Measurements from ENCODE around the gene DICER1. TPM values are rescaled to one million over a fixed set of nuclear protein-coding genes. Genes with fewer than 3 reads are reported as not detected.
"Not testable (repeated sequence)": the region's sequence is repeated elsewhere in the genome, so short reads cannot be mapped to it uniquely, and the experiment has no call there.

DICER1 gene
- total RNA-seq, 1 experiment from 2014 or later = 62.0 TPM

DNA sequence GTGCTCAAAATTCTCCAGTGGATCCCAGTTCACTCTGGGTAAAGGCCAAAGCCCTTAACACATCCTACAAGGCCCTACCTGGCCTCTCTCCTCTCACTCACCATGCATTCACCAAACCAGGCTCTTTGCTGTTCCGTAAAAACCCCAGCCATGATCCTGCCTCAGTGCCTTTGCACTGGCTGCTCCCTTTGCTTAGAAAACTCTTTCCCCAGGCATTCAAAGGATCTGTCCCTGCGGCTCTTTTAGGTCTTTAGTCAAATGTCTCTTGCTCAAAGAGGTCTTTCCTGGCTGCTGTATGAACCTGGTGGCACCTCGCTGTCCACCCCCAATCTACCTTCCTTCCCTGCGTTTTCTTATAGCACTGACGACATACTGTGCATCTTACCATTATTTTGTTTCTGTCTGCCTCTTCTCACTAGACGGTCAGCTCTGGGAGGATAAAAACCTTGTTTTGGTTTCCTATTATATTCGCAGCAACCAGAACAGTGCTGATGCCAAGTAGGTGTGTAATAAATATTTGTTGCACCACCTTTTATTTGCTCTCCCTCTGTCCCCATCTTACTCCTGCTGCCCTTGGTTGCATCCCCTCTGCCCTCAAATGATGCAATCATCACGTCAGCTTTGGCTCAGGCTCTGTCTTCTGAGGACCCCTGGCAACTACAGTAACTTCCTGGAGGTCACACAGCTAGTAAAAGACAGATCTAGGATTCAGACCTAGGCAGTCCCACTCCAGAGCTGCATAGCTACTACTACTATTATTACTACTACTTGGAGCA lies 23.8 kb upstream of the DICER1 start:
- Mint-ChIP-seq H3K4me3 (no peak overlapping the region), H3K9me3 (0 out of 2 replicates have a peak, but pooled peaks cover 3% of the 10 kb centered on the region), H3K27me3 (ENCODE audit: low read depth) (no peaks in the 10 kb centered on the region), H3K4me1 (peaks cover 24% of the 10 kb centered on the region), H3K27ac (peak overlapping the region; percentile 66; the same call in 1 of the 2 replicates), H3K36me3 (peaks cover 4% of the 10 kb centered on the region)
- TF ChIP-seq NFYB (CRISPR knock-in tag; conservative IDR thresholded peaks at IDR 0.05; ENCODE audit: low read depth) (no peak), FOXK1 (CRISPR knock-in tag; IDR thresholded peaks at IDR 0.05) (no peak), ZNF232 (CRISPR knock-in tag; IDR thresholded peaks at IDR 0.05) (no peak), ETV6 (CRISPR knock-in tag; IDR thresholded peaks at IDR 0.05) (no peak), FOXJ3 (CRISPR knock-in tag; IDR thresholded peaks at IDR 0.05; ENCODE audit: borderline replicate concordance) (no peak), TCF7 (CRISPR knock-in tag; IDR thresholded peaks at IDR 0.05; ENCODE audit: low read depth) (no peak), SMAD4 (CRISPR knock-in tag; IDR thresholded peaks at IDR 0.05) (no peak)
- TF ChIP-seq, protein P1, sequence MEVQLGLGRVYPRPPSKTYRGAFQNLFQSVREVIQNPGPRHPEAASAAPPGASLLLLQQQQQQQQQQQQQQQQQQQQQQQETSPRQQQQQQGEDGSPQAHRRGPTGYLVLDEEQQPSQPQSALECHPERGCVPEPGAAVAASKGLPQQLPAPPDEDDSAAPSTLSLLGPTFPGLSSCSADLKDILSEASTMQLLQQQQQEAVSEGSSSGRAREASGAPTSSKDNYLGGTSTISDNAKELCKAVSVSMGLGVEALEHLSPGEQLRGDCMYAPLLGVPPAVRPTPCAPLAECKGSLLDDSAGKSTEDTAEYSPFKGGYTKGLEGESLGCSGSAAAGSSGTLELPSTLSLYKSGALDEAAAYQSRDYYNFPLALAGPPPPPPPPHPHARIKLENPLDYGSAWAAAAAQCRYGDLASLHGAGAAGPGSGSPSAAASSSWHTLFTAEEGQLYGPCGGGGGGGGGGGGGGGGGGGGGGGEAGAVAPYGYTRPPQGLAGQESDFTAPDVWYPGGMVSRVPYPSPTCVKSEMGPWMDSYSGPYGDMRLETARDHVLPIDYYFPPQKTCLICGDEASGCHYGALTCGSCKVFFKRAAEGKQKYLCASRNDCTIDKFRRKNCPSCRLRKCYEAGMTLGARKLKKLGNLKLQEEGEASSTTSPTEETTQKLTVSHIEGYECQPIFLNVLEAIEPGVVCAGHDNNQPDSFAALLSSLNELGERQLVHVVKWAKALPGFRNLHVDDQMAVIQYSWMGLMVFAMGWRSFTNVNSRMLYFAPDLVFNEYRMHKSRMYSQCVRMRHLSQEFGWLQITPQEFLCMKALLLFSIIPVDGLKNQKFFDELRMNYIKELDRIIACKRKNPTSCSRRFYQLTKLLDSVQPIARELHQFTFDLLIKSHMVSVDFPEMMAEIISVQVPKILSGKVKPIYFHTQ (CRISPR knock-in tag; IDR thresholded peaks at IDR 0.05) = no peak
- TF ChIP-seq, protein P2, sequence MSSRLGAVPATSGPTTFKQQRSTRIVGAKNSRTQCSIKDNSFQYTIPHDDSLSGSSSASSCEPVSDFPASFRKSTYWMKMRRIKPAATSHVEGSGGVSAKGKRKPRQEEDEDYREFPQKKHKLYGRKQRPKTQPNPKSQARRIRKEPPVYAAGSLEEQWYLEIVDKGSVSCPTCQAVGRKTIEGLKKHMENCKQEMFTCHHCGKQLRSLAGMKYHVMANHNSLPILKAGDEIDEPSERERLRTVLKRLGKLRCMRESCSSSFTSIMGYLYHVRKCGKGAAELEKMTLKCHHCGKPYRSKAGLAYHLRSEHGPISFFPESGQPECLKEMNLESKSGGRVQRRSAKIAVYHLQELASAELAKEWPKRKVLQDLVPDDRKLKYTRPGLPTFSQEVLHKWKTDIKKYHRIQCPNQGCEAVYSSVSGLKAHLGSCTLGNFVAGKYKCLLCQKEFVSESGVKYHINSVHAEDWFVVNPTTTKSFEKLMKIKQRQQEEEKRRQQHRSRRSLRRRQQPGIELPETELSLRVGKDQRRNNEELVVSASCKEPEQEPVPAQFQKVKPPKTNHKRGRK (CRISPR knock-in tag; IDR thresholded peaks at IDR 0.05; ENCODE audit: borderline replicate concordance) = no peak
- TF ChIP-seq, protein P3, sequence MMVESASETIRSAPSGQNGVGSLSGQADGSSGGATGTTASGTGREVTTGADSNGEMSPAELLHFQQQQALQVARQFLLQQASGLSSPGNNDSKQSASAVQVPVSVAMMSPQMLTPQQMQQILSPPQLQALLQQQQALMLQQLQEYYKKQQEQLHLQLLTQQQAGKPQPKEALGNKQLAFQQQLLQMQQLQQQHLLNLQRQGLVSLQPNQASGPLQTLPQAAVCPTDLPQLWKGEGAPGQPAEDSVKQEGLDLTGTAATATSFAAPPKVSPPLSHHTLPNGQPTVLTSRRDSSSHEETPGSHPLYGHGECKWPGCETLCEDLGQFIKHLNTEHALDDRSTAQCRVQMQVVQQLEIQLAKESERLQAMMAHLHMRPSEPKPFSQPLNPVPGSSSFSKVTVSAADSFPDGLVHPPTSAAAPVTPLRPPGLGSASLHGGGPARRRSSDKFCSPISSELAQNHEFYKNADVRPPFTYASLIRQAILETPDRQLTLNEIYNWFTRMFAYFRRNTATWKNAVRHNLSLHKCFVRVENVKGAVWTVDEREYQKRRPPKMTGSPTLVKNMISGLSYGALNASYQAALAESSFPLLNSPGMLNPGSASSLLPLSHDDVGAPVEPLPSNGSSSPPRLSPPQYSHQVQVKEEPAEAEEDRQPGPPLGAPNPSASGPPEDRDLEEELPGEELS (CRISPR knock-in tag; IDR thresholded peaks at IDR 0.05) = no peak
- DNase-seq (ENCODE audit: low spot score) = no peak
- ATAC-seq = no peak
- ChIA-PET POLR2A (no interaction called here), CTCF (interaction anchor here (1.7 kb wide), 1 partner anchor 180 kb away, joined by 5 read pairs; no protein-coding TSS in a partner anchor)

DNA sequence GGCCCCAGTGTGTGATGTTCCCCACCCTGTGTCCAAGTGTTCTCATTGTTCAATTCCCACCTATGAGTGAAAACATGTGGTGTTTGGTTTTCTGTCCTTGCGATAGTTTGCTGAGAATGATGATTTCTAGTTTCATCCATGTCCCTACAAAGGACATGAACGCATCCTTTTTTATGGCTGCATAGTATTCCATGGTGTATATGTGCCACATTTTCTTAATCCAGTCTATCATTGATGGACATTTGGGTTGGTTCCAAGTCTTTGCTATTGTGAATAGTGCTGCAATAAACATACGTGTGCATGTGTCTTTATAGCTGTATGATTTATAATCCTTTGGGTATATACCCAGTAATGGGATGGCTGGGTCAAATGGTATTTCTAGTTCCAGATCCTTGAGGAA lies 18.3 kb upstream of the DICER1 start:
- H3K36me3 Mint-ChIP-seq; POLR2A ChIA-PET; H3K4me1 Mint-ChIP-seq; CTCF ChIA-PET; ATAC-seq; DNase-seq (ENCODE audit: low spot score); H3K4me3 Mint-ChIP-seq; H3K27ac Mint-ChIP-seq; H3K27me3 Mint-ChIP-seq (ENCODE audit: low read depth); H3K9me3 Mint-ChIP-seq: not testable (repeated sequence)

DNA sequence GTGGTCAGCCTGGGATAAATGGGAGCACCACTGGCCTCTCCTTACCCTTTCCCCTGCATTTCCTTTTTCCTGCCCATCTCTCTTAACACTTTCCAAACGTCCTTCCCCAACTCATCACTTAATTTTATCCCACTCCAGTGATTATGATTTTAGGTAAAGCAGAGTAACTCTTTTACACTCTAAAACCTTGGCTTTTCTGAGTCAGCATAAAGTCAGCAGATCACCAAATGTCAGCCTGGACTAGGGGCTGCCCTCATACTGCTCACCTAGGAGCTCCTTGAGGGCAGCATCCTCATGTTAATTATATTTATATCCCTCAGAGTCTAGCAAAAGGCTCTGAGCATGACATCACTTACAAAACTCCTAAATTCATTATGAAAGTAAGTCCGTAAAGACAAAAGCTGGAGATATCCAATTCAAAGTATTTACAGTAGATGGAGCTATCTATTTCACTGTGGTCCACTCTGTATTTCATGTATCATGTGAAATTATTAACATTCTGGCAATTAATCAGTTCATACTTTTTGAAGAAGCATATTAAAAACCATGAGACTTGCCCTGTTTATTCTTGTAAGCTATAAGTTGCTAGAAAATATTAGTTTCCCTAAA lies 17.0 kb upstream of the DICER1 start:
- H3K27me3 Mint-ChIP-seq (ENCODE audit: low read depth) = no peaks in the 10 kb centered on the region
- H3K4me1 Mint-ChIP-seq = no peaks in the 10 kb centered on the region
- ChIA-PET POLR2A (no interaction called here), CTCF (interaction anchor here (0.6 kb wide), 1 partner anchor 22 kb away, joined by 3 read pairs; no protein-coding TSS in a partner anchor)
- ATAC-seq (no peak), DNase-seq (ENCODE audit: low spot score) (no peak)
- no peaks in the 10 kb centered on the region for H3K9me3 Mint-ChIP-seq
- no peaks in the 10 kb centered on the region; the same call in 1 of the 2 replicates for H3K36me3 Mint-ChIP-seq
- TF ChIP-seq ZNF232 (CRISPR knock-in tag; IDR thresholded peaks at IDR 0.05) (no peak), EMX1 (CRISPR knock-in tag; IDR thresholded peaks at IDR 0.05) (no peak), FOXP1 (CRISPR knock-in tag; IDR thresholded peaks at IDR 0.05; ENCODE audit: borderline replicate concordance) (no peak), SOX15 (CRISPR knock-in tag; IDR thresholded peaks at IDR 0.05) (no peak), IRF2 (CRISPR knock-in tag; IDR thresholded peaks at IDR 0.05; ENCODE audit: borderline replicate concordance, low read depth) (no peak)
- TF ChIP-seq, protein P4, sequence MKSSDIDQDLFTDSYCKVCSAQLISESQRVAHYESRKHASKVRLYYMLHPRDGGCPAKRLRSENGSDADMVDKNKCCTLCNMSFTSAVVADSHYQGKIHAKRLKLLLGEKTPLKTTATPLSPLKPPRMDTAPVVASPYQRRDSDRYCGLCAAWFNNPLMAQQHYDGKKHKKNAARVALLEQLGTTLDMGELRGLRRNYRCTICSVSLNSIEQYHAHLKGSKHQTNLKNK (CRISPR knock-in tag; IDR thresholded peaks at IDR 0.05) = no peak
- no peak overlapping the region for H3K4me3 Mint-ChIP-seq
- no peak overlapping the region for H3K27ac Mint-ChIP-seq
